ENCODE measurements around the gene BICRA. TPM values are rescaled to one million over a fixed set of nuclear protein-coding genes. Genes with fewer than 3 reads are reported as not detected.

Gene BICRA
- total and polyA plus RNA-seq, 9 of the 15 experiments (the other 6 are each of a cell fraction or from before 2014, with no cell fraction given) = 0.01 to 8.8 (median 1.2) TPM

DNA sequence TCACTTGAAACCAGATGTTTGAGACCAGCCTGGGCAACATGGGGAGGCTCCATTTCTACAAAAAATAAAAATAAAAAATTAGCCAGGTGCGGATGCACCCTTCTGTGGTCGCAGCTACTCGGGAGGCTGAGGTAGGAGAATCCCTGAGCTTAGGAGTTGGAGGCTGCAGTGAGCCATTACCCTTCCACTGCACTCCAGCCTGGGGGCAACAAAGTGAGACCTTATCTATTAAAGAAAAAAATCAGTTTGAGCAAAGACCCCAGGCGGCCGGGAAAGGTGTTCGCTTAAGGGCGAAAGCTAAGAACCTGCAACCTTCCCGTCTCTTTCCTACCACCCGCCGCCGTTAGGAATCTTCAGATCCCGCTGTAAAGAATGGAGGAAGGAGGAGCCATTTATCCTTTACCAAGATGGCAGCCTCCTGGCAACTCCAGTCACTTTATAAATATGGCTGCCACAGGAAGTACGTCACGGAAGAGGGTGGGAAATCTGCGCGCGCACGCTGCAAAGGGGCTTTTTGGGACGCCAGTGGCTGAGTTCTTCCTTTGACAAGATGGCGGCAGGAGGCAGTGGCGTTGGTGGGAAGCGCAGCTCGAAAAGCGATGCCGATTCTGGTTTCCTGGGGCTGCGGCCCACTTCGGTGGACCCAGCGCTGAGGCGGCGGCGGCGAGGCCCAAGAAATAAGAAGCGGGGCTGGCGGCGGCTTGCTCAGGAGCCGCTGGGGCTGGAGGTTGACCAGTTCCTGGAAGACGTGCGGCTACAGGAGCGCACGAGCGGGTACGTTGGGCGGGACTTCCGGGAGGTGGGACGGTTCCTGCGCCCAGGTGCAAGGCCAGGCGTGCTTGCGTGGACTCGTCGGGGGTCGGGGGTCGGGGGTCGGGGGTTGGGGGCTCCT lies 136.3 kb downstream of the BICRA start, which contains the start of gene NOP53 (continued):
- TF ChIP-seq, protein P1, sequence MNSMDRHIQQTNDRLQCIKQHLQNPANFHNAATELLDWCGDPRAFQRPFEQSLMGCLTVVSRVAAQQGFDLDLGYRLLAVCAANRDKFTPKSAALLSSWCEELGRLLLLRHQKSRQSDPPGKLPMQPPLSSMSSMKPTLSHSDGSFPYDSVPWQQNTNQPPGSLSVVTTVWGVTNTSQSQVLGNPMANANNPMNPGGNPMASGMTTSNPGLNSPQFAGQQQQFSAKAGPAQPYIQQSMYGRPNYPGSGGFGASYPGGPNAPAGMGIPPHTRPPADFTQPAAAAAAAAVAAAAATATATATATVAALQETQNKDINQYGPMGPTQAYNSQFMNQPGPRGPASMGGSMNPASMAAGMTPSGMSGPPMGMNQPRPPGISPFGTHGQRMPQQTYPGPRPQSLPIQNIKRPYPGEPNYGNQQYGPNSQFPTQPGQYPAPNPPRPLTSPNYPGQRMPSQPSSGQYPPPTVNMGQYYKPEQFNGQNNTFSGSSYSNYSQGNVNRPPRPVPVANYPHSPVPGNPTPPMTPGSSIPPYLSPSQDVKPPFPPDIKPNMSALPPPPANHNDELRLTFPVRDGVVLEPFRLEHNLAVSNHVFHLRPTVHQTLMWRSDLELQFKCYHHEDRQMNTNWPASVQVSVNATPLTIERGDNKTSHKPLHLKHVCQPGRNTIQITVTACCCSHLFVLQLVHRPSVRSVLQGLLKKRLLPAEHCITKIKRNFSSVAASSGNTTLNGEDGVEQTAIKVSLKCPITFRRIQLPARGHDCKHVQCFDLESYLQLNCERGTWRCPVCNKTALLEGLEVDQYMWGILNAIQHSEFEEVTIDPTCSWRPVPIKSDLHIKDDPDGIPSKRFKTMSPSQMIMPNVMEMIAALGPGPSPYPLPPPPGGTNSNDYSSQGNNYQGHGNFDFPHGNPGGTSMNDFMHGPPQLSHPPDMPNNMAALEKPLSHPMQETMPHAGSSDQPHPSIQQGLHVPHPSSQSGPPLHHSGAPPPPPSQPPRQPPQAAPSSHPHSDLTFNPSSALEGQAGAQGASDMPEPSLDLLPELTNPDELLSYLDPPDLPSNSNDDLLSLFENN (IDR thresholded peaks at IDR 0.05; ENCODE audit: low read depth in 2 of 2, low read length in 2 of 2) = no peak
- TF ChIP-seq POLR2B (IDR thresholded peaks at IDR 0.05; ENCODE audit: low read depth, partially characterized antibody) (peak; percentile 96), KDM5B (IDR thresholded peaks at IDR 0.05; ENCODE audit: insufficient replicate concordance, low read depth, low read length) (peak; percentile 88), SP1 (CRISPR knock-in tag; IDR thresholded peaks at IDR 0.05) (peak; percentile 92), MEF2A (IDR thresholded peaks at IDR 0.05; ENCODE audit: control insufficient read depth, low read depth, low read length) (no peak), ZNF707 (CRISPR knock-in tag; conservative IDR thresholded peaks at IDR 0.05) (no peak), EWSR1 (IDR thresholded peaks at IDR 0.05; ENCODE audit: borderline replicate concordance, low read depth, partially characterized antibody) (no peak), HDAC3 (IDR thresholded peaks at IDR 0.05; ENCODE audit: borderline replicate concordance, partially characterized antibody) (no peak)
- TF ChIP-seq, protein P2, sequence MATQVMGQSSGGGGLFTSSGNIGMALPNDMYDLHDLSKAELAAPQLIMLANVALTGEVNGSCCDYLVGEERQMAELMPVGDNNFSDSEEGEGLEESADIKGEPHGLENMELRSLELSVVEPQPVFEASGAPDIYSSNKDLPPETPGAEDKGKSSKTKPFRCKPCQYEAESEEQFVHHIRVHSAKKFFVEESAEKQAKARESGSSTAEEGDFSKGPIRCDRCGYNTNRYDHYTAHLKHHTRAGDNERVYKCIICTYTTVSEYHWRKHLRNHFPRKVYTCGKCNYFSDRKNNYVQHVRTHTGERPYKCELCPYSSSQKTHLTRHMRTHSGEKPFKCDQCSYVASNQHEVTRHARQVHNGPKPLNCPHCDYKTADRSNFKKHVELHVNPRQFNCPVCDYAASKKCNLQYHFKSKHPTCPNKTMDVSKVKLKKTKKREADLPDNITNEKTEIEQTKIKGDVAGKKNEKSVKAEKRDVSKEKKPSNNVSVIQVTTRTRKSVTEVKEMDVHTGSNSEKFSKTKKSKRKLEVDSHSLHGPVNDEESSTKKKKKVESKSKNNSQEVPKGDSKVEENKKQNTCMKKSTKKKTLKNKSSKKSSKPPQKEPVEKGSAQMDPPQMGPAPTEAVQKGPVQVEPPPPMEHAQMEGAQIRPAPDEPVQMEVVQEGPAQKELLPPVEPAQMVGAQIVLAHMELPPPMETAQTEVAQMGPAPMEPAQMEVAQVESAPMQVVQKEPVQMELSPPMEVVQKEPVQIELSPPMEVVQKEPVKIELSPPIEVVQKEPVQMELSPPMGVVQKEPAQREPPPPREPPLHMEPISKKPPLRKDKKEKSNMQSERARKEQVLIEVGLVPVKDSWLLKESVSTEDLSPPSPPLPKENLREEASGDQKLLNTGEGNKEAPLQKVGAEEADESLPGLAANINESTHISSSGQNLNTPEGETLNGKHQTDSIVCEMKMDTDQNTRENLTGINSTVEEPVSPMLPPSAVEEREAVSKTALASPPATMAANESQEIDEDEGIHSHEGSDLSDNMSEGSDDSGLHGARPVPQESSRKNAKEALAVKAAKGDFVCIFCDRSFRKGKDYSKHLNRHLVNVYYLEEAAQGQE (IDR thresholded peaks at IDR 0.05; ENCODE audit: borderline replicate concordance) = no peak
- TF ChIP-seq, protein P2 (CRISPR knock-in tag; IDR thresholded peaks at IDR 0.05; ENCODE audit: low read depth) = no peak
- TF ChIP-seq, protein P3, sequence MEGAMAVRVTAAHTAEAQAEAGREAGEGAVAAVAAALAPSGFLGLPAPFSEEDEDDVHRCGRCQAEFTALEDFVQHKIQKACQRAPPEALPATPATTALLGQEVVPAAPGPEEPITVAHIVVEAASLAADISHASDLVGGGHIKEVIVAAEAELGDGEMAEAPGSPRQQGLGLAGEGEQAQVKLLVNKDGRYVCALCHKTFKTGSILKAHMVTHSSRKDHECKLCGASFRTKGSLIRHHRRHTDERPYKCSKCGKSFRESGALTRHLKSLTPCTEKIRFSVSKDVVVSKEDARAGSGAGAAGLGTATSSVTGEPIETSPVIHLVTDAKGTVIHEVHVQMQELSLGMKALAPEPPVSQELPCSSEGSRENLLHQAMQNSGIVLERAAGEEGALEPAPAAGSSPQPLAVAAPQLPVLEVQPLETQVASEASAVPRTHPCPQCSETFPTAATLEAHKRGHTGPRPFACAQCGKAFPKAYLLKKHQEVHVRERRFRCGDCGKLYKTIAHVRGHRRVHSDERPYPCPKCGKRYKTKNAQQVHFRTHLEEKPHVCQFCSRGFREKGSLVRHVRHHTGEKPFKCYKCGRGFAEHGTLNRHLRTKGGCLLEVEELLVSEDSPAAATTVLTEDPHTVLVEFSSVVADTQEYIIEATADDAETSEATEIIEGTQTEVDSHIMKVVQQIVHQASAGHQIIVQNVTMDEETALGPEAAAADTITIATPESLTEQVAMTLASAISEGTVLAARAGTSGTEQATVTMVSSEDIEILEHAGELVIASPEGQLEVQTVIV (CRISPR knock-in tag; IDR thresholded peaks at IDR 0.05; ENCODE audit: borderline replicate concordance) = no peak

All from K562 (cell line).